Measurements from ENCODE around the gene SCART1.

DNA sequence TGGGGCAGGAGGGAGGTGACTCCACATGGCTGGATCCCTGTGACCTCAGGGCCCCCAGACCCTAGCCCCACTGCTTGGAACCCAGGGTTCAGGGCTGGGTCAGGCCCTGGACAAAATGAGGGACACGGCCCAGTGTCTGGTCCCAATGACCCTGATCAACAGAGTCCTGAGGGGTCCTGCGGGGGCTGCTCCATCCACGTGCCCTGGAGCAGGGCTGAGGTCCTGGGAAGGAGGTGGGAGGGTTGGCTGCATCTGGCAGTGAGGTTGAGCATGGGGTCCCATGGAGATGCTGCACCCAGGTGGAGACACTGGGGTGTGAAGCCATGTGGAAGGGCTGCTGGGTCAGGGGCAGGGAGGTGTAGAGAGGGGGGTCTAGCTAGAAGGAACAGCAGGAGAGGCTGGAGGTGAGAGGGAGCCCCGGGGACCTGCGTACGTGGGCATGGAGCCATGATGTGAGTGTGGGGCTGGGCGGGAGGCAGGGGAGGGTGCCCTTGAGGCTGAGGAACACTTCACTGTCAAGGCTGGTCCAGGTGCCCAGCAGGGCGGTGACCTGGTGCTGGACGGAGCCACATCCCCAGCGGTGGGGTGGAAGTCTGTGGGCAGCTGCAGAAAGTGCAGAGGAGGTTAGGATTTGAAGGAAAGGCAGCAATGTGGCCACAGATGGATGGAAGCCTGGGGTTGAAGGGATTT is 604 bp downstream of the SCART1 start:
- TF ChIP-seq HDGF (IDR thresholded peaks at IDR 0.05) (no peak), POLR2A (IDR thresholded peaks at IDR 0.05; ENCODE audit: low read depth, low read length) (no peak), USF1 (IDR thresholded peaks at IDR 0.05; ENCODE audit: borderline replicate concordance, extremely low read length, insufficient read depth, low read depth, low read length) (no peak), ZZZ3 (IDR thresholded peaks at IDR 0.05; ENCODE audit: control insufficient read depth, insufficient read length, low read depth) (no peak), CREB1 (IDR thresholded peaks at IDR 0.05; ENCODE audit: low read depth) (no peak), STAT3 (IDR thresholded peaks at IDR 0.05; ENCODE audit: low read depth, low read length) (no peak), ZSCAN29 (IDR thresholded peaks at IDR 0.05) (no peak), SMC3 (IDR thresholded peaks at IDR 0.05; ENCODE audit: borderline replicate concordance, low read length) (no peak), BHLHE40 (IDR thresholded peaks at IDR 0.05; ENCODE audit: borderline replicate concordance in 1 of 2, low read depth in 2 of 2, low read length in 1 of 2) (no peak), SP1 (IDR thresholded peaks at IDR 0.05; ENCODE audit: low read depth, low read length) (no peak), ESRRA (IDR thresholded peaks at IDR 0.05; ENCODE audit: low read length) (no peak)
- TF ChIP-seq, protein P1, sequence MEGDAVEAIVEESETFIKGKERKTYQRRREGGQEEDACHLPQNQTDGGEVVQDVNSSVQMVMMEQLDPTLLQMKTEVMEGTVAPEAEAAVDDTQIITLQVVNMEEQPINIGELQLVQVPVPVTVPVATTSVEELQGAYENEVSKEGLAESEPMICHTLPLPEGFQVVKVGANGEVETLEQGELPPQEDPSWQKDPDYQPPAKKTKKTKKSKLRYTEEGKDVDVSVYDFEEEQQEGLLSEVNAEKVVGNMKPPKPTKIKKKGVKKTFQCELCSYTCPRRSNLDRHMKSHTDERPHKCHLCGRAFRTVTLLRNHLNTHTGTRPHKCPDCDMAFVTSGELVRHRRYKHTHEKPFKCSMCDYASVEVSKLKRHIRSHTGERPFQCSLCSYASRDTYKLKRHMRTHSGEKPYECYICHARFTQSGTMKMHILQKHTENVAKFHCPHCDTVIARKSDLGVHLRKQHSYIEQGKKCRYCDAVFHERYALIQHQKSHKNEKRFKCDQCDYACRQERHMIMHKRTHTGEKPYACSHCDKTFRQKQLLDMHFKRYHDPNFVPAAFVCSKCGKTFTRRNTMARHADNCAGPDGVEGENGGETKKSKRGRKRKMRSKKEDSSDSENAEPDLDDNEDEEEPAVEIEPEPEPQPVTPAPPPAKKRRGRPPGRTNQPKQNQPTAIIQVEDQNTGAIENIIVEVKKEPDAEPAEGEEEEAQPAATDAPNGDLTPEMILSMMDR (IDR thresholded peaks at IDR 0.05 in 2 of 3, conservative IDR thresholded peaks at IDR 0.05 in 1 of 3; ENCODE audit: control insufficient read depth in 2 of 3, extremely low read depth in 1 of 3, insufficient read depth in 1 of 3, low read depth in 3 of 3, low read length in 3 of 3), result no peak
- TF ChIP-seq, protein P2, sequence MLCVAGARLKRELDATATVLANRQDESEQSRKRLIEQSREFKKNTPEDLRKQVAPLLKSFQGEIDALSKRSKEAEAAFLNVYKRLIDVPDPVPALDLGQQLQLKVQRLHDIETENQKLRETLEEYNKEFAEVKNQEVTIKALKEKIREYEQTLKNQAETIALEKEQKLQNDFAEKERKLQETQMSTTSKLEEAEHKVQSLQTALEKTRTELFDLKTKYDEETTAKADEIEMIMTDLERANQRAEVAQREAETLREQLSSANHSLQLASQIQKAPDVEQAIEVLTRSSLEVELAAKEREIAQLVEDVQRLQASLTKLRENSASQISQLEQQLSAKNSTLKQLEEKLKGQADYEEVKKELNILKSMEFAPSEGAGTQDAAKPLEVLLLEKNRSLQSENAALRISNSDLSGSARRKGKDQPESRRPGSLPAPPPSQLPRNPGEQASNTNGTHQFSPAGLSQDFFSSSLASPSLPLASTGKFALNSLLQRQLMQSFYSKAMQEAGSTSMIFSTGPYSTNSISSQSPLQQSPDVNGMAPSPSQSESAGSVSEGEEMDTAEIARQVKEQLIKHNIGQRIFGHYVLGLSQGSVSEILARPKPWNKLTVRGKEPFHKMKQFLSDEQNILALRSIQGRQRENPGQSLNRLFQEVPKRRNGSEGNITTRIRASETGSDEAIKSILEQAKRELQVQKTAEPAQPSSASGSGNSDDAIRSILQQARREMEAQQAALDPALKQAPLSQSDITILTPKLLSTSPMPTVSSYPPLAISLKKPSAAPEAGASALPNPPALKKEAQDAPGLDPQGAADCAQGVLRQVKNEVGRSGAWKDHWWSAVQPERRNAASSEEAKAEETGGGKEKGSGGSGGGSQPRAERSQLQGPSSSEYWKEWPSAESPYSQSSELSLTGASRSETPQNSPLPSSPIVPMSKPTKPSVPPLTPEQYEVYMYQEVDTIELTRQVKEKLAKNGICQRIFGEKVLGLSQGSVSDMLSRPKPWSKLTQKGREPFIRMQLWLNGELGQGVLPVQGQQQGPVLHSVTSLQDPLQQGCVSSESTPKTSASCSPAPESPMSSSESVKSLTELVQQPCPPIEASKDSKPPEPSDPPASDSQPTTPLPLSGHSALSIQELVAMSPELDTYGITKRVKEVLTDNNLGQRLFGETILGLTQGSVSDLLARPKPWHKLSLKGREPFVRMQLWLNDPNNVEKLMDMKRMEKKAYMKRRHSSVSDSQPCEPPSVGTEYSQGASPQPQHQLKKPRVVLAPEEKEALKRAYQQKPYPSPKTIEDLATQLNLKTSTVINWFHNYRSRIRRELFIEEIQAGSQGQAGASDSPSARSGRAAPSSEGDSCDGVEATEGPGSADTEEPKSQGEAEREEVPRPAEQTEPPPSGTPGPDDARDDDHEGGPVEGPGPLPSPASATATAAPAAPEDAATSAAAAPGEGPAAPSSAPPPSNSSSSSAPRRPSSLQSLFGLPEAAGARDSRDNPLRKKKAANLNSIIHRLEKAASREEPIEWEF (IDR thresholded peaks at IDR 0.05; ENCODE audit: insufficient replicate concordance, low read depth, low read length), result no peak
- TF ChIP-seq, protein P3, sequence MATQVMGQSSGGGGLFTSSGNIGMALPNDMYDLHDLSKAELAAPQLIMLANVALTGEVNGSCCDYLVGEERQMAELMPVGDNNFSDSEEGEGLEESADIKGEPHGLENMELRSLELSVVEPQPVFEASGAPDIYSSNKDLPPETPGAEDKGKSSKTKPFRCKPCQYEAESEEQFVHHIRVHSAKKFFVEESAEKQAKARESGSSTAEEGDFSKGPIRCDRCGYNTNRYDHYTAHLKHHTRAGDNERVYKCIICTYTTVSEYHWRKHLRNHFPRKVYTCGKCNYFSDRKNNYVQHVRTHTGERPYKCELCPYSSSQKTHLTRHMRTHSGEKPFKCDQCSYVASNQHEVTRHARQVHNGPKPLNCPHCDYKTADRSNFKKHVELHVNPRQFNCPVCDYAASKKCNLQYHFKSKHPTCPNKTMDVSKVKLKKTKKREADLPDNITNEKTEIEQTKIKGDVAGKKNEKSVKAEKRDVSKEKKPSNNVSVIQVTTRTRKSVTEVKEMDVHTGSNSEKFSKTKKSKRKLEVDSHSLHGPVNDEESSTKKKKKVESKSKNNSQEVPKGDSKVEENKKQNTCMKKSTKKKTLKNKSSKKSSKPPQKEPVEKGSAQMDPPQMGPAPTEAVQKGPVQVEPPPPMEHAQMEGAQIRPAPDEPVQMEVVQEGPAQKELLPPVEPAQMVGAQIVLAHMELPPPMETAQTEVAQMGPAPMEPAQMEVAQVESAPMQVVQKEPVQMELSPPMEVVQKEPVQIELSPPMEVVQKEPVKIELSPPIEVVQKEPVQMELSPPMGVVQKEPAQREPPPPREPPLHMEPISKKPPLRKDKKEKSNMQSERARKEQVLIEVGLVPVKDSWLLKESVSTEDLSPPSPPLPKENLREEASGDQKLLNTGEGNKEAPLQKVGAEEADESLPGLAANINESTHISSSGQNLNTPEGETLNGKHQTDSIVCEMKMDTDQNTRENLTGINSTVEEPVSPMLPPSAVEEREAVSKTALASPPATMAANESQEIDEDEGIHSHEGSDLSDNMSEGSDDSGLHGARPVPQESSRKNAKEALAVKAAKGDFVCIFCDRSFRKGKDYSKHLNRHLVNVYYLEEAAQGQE (IDR thresholded peaks at IDR 0.05; ENCODE audit: low read depth, low read length), result no peak
